Fibroblast of skin of left quadriceps (primary cell): Measurements from ENCODE around the gene CCDC63.
"Not testable (repeated sequence)": the region's sequence is repeated elsewhere in the genome, so short reads cannot be mapped to it uniquely, and the experiment has no call there.

Experiments used
- DNase-seq, 2 experiments: peaks; one replicate each; pipeline ENCODE4 v3.0.0-alpha.2; 2013; ENCODE audit warnings: low read depth in 2 of 2

CCDC63 gene

DNA sequence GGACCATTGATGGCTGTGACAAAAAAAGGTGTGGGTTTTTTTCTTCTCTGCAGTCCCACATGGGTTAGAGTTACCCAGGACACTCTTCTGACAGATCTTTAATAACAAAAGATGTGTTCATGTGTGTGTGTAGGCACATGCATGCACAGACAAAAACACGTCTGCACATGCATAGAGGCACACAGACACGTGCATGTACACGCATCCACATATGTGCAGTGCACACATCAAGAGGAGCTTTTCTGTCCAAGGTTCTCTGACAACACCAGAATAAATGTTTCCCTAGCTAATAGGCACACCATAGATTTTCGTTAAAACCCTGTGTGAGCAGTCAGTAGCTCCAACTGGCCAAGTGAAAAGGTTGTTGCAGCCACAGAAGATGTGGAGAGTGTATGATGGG, 76.4 kb downstream of the CCDC63 start:
- DNase-seq = no peak

DNA sequence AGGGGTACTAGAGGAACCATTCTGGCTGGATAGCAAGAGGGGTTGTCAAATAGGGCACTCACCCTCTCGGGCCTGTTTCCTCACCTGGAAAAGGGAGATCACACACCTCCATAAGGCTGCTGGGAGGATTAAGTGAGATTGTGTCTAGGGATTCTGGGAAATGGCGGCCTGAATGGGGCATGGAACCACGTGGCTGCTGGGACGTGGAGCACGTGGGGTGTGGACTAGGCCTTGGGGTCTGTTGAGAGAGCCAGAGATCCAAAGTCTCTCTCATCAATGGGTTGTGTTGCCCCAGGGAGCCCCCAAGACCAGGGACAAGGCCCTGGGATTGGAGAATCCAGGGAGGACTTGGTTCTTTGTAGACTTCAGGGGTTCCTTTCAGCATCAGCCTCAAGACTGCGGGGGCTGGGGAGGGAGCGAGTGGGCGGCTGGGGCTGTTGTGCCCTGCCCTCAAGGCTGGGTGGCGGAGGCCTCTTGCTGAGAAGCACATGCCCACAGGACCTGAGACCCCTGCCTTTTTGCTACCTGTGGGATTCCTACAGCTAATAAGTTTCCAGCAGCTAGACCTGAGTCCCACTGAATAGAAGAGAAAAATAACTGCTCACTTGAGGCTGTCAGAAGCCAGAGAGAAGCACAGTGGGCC, 77.0 kb downstream of the CCDC63 start:
- DNase-seq = no peak

DNA sequence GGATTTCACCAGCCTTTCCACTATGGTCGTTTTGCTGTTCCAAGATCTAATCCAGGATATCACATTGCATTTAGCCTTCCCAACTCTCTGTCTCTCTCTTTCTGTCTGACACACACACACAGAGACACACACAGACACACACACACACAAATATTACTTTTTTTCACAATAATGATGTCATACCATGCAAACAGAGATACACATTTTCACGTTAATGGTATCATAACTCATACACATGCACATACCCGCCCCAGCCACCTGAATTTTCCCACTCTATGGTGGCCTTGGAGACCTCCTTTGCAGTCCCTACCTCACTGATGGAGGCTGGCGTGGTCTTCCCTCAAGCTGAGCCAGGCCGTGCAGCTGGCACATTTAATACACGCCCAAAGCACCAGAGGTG, 80.8 kb downstream of the CCDC63 start:
- no peak for DNase-seq

DNA sequence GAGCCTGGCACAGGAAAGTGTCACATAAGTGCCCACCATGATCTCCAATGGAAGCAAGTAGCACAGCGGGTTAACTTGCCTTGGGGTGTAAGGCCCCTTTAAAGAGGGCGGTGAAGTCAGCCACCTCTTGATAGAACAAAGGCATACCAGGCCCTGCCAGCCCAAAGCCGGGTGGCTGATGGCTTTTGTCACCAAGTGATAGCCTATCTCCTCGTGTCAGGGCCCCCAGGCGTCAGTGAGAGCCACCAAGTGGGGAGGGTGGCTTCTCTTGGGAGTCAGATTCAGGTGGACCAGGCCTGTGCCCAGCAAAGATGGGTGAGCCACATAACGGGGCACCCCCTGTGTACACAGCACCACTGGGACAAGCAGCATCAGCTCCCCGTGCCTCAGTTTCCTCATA, 81.9 kb downstream of the CCDC63 start:
- DNase-seq = no peak

DNA sequence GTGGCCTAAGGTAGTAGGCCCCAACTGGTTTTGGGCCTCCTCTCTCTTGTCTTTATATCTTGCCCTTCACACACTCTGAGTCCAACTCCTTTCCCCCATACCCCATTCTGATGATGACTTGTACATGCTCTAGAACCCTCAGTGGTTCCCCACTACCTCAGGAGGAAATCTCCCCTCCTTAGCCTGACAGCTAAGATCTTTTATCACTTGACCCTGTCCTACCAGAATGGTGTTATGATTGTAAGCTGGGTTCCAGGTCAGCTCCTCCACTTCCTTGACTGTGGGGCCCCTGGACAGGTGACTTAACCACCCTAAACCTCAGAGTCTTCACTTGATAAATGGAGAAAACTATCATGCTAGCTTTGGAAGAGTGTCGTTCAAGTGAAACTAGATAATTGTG, 83.0 kb downstream of the CCDC63 start:
- no peak for DNase-seq

DNA sequence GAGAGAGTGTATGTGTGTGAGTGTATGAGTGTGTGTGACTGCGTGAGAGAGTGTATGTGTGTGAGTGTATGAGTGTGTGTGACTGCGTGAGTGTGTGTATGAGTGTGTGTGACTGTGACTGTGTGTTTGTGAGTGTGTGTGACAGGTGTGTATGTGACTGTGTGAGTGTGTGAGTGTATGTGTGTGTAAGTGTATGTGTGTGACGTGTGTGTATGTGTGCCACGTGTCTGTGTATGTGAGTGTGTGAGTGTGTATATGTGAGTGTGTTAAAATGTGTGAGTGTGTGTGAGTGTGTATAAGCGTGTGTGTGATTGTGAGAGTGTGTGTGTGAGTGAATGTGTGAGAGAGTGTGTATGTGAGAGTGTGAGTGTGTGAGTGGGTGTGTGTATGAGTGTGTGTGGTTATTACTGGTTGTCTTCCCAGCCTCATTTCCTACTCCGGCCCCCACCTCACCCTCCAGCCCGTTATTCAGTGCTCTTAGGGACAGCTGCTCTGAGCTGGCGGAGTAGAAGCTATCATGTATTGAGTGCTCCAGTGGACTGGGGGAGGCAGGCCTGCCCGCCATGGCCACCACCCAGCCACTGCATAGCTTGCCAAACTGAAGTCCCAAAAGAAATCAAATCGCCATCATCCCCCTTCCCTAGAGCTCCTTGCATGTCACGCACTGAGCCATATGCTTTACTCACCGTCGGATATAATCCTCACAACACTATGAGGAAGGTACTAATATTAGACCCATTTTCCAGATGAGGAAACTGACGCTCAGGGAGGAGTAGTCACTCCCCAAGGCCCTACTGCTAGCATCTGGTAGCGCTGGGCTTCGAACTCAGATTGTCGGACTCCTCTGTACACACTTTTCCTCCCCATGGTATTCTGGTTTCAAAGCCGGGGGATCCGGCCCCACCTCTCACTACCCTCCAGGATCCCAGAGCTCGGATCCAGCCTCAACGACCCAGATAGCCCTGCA, 83.8 kb downstream of the CCDC63 start:
- no peak for DNase-seq

DNA sequence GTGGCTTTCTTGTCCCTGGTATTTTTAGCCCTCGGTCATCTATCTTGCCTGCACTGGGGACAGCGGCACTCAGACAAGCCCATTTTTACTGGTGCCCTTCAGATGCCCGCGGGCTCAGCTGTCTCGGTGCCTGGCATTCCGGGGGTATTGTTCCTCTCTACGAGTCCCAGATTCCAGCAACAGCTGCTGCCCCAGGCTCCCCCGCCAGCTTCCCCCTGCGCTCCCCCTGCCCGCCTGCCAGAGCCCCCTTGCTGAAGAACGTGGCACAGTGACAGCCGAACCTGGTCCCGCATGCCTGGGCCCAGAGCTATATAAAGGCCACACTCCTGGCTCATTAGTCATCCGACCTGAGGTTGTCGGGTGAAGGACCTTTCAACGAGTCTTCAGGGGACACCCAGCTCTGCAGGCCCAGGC, 84.5 kb downstream of the CCDC63 start:
- no peak for DNase-seq

DNA sequence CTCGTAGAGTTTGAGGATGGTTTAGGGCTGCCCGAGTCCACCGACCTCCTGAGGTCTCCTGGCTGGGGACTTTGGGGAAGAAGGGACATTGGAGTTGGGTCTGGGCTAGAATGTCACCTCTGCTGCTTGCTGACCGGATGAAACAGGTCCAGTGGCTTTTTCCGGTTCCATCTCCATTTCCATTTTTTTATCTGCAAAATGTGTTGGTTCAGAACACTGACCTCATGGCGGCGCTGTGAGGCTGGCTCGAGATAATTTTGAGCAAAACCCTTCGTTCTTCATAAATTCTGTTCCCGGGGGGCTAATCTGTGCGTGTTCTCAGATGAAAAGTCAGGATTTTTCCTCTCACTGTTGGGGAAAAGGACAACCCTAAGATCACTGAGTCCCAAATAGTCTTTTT, 85.3 kb downstream of the CCDC63 start:
- no peak for DNase-seq

DNA sequence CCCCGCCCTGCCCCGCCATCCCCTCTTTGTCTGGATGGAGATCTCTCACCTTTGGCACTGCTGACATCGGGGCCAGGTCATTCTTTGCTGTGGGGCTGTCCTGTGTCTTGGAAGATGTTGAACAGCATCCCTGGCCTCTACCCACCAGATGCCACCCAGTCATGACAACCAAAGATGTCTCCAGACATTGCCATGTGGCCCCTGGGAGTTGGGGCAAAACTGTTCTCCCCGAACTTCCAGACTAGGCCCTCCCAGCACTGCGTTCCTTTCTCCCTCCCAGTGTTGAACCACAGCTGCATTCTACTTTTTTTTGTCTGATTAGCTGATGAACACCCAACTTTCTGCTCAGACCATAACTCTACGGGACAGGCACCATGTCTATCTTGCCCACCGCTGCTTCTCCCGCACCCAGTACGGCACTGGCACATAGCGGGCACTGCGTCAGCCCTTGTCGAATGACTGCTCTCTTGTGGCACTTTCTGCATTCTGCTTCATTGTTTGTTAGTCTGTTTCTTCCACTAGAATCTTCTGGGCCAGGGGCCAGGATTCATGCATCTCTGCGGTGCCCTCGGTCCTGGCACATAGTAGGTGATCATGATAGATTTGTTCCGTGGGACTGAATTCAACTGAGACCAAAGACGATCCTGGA, 86.7 kb downstream of the CCDC63 start:
- DNase-seq = no peak

DNA sequence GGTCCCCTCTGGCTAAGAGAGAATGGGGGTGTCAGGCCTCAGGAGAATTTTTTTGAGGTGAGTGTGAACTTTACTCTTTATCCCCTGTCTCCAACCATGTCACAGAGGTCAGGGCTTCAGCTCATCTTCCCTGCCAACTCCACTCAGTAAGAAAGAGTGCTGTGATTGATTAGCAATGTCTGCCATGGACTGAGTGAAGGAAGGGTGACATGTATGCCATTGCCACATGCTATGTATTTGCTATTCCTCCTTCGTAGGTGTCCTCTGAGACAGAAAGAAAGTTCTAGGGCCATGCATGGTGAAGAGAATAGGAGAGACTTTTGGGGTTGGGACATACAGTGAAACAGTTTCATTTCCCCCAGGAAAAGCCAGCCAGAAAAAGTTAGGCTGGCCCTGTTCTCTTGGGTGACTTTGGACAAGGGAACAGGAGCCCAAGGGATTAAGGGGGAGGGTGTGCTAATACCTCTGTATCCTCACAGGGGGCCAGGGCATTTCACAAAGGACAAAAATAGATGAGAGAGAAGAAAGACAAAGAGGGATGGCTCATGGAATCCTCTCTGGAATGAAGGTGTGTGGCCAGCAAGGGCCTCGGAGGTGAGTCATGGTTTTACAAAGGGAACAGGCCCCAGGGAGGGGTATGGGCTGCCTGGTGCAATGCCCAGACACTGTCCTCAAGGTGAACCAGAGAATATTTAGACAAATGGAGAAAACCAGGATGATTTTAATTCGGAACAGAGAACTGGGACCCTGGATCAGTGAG, 87.5 kb downstream of the CCDC63 start:
- DNase-seq = no peak

DNA sequence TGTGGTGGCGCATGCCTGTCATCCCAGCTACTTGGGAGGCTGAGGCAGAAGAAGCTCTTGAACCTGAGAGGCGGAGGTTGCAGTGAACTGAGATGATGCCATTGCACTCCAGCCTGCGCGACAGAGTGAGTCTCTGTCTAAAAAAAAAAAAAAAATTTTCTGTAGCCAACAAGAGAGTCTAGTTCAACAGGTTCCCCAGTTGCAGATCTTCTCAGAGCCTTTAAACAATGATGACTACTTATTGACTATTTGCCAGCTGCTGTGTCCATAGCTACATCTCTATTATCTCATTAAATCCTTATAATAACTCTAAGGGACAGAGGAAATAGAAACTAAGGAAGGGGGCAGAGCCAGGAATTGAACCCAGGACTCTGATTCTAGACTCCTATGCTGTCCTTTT, 88.8 kb downstream of the CCDC63 start:
- DNase-seq = no peak

DNA sequence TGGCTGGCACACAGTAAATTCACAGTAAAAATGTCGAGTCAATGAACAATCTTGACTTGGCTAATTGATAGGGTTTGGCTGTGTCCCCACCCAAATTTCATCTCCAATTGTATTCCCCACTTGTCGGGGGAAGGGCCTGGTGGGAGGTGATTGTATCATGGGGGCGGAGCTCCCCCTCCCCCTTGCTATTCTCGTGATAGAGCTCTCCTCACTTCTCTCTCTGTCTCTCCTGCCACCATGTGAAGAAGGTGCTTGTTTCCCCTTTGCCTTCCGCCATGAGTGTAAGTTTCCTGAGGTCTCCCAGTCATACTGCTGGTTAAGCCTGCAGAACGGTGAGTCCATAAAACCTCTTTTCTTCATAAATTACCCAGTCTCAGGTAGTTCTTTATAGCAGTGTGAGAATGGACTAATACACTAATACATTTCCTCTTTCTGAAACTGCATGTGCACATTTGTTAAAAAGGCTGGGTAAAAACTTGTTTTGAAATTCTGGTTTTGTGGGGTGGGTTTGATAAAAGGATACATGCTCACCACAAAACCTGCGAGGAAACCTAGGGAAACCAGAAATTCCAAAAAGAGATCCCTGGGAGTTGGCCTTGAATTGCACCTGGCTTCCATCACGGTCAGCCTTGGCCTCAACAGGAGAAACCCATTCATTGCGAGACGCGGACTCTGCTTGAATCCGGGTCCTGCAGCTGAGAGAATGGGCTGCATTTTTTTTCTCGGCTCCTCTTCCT, 89.7 kb downstream of the CCDC63 start:
- DNase-seq = no peak

DNA sequence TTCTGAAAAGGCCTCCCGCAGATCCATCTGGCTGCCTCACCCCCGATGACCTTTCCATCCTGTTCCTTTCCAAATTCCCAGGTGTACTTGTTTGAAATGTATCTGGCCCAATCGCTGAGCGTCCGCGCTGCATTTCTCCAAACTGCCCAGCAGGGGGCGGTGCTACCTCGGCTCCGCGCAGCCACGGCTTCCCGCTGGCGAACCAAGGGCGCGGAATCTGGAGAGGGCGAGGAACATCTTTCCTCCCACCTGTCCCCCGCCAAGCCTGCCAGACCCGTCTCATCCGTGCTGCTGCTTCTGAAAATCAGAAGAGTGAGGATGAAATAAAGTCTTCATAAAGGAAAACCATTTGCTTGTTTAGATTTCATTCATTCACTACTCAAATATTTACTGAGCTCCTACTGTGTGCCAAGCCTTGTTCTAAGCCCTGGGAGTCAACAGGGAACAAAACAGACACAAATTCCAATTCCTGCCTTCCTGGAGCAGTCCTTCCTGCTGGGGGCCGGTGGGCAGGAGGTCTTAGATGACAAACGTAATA, 90.4 kb downstream of the CCDC63 start:
- DNase-seq = no peak

DNA sequence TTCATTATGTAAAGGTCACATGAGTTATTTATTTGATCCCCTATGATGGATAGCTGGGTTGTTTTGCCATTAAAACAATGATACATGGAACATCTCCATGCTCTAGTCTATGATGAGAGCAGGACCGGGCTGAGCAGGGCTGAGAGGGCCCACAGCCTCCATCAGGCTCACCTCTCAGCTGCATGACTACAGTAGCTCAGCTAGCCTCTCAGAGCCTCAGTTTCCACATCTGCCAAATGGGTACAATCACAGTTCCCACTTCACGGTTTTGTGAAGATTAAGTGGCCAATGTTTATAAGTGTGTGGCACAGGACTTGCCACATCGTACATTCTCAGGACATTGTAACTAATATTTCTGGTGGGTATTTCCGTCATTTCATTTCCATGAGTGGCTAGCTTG, 93.5 kb downstream of the CCDC63 start:
- DNase-seq = no peak

DNA sequence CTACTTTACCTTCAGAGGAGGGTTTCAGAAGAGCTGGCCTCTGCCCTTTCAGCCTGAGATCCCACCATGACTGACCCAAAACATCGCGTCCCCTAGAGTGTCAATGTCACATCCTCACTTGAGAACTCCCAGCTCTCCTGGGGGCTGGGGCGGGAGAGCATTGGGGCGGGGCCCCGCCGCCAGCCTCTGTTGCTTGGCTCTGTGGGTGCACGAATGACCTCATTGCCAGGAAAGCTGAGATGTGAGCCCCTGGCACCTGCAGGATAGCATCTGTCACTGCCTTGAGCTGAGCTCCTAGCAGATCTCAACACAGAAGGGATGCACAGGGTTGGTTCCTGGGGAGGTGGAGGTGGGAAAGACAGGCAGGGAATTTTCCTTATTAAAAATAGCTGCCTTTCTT, 94.1 kb downstream of the CCDC63 start:
- DNase-seq = no peak

DNA sequence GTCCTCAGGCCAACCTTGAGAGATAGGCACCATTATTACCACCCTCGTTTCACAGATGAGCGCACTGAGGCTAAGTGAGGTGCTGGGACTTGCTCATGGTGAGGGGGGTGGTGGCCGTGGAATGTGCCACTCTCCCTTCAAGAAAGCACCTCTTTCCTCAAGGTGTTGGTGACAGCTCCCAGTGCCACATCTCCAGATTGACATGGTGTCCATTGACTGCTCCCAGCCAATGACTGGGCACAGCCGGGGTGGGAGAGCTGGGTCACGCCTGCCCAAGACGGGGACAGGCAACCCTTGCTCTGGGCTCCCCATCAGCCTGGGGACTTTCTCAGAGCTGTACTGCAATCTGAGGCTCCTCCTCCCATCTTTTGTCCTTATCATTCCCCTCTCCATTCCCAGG, 94.6 kb downstream of the CCDC63 start:
- DNase-seq = no peak

DNA sequence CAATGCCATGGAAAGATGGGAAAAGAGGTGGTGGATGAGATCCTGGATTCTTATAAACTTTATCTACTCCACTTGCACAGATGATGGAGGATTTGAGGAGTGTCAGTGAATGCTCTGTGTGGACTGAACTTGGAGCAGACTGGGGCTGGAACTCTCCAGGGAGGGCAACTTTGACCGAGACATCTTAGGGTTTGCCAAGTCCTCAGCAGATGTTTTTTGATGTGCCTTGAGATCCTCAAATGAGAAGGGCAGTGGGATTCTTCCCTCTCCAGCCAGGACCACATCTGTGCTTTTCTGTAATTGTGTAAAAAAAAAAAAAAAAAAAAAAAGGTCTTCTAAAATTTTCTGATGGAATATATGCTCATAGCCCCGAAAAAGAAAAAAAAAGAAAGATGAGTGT, 96.6 kb downstream of the CCDC63 start:
- DNase-seq = no peak

DNA sequence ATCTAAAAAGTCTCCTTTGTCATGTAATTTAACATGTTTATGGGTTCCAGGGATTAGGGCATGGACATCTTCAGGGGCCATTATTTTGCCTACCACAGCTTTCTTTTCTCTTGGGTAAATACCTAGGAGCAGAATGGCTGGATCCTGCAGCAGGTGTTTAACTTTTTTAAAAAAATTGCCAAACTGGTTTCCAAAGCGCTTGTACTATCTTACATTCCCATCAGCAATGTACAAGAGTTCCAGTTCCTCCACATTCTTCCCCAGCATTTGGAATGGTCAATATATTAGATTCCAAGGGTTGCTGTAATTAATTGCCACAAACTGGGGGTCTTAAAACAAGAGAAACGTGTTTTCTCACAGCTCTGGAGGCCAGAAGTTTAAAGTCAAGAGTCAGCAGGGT, 101.3 kb downstream of the CCDC63 start:
- no peak for DNase-seq

DNA sequence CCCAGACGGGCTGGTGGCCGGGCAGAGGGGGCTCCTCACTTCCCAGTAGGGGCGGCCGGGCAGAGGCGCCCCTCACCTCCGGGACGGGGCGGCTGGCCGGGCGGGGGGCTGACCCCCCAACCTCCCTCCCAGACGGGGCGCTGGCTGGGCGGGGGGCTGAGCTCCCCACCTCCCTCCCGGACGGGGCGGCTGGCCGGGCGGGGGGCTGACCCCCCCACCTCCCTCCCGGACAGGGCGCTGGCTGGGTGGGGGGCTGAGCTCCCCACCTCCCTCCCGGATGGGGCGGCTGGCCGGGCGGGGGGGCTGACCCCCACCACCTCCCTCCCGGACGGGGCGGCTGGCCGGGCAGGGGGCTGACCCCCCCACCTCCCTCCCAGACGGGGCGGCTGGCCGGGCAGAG, 103.7 kb downstream of the CCDC63 start:
- not testable (repeated sequence) for DNase-seq

DNA sequence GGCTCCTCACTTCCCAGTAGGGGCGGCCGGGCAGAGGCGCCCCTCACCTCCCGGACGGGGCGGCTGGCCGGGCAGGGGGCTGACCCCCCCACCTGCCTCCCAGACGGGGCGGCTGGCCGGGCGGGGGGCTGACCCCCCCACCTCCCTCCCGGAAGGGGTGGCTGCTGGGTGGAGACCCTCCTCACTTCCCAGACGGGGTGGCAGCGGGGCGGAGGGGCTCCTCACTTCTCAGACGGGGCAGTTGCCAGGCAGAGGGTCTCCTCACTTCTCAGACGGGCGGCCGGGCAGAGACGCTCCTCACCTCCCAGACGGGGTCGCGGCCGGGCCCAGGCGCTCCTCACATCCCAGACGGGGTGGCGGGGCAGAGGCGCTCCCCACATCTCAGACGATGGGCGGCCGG, 104.1 kb downstream of the CCDC63 start:
- DNase-seq = not testable (repeated sequence)
